Keratinocyte (primary cell): ENCODE results near the gene TMEM221. TPM values are rescaled to one million over a fixed set of nuclear protein-coding genes. Genes with fewer than 3 reads are reported as not detected.

ENCODE experiments used
- DNase-seq: peaks from one replicate; pipeline ENCODE4 v3.0.0-alpha.2; 2011; ENCODE audit warnings: low read depth, missing footprints, low spot score
- FAIRE-seq: peaks from 2 replicates; lab custom pipeline; 2011; peaks lifted over from hg19 to GRCh38; lab: Jason Lieb, UNC
- H2AFZ ChIP-seq: 2 replicates; pipeline ENCODE4 v1.6.0; 2012; ENCODE audit warnings: low read length, control low read depth, inconsistent platforms; ENCODE audit not compliant: control insufficient read depth
- H3K27ac ChIP-seq: 2 replicates; pipeline ENCODE4 v1.5.1; 2011; ENCODE audit warnings: low read length; ENCODE audit not compliant: control insufficient read depth, insufficient read depth
- H3K27me3 ChIP-seq: 3 replicates; pipeline ENCODE4 v1.6.0; 2011; ENCODE audit warnings: low read length; ENCODE audit not compliant: control insufficient read depth, insufficient read depth; ENCODE audit errors: extremely low read depth
- H3K36me3 ChIP-seq, 2 experiments: 2 replicates in 1 of 2; 3 replicates in 1 of 2; pipeline ENCODE4 v1.5.1; 2011; ENCODE audit warnings: low read length in 2 of 2, mild to moderate bottlenecking in 1 of 2; ENCODE audit not compliant: control insufficient read depth in 2 of 2, insufficient read depth in 2 of 2; ENCODE audit errors: extremely low read depth in 1 of 2
- H3K4me1 ChIP-seq: 3 replicates; pipeline ENCODE4 v1.5.1; 2011; ENCODE audit warnings: low read length; ENCODE audit not compliant: control insufficient read depth, insufficient read depth; ENCODE audit errors: extremely low read depth
- H3K4me2 ChIP-seq: 3 replicates; pipeline ENCODE4 v1.6.0; 2011; ENCODE audit warnings: low read depth, low read length; ENCODE audit not compliant: control insufficient read depth, insufficient read depth; ENCODE audit errors: extremely low read depth
- H3K4me3 ChIP-seq, 3 experiments: fragments of 200-600 bp in 1 of 3; sonication (generic) in 1 of 3; 2 replicates in 2 of 3; 3 replicates in 1 of 3; pipeline ENCODE4 v1.5.1; 2011 to 2016; ENCODE audit warnings: low read length in 3 of 3, mild to moderate bottlenecking in 3 of 3, control low read depth in 2 of 3, inconsistent platforms in 1 of 3, low read depth in 1 of 3, mixed read lengths in 1 of 3, mixed run types in 1 of 3, moderate library complexity in 1 of 3; ENCODE audit not compliant: control insufficient read depth in 2 of 3, insufficient read depth in 2 of 3; ENCODE audit errors: extremely low read depth in 1 of 3
- H3K79me2 ChIP-seq: 2 replicates; pipeline ENCODE4 v1.6.0; 2012; ENCODE audit warnings: low read length; ENCODE audit not compliant: control insufficient read depth, insufficient read depth
- H3K9ac ChIP-seq: 3 replicates; pipeline ENCODE4 v1.6.0; 2011; ENCODE audit warnings: low read length; ENCODE audit not compliant: control insufficient read depth, insufficient read depth; ENCODE audit errors: extremely low read depth
- H3K9me1 ChIP-seq: 3 replicates; pipeline ENCODE4 v1.6.0; 2011; ENCODE audit warnings: low read length; ENCODE audit not compliant: control insufficient read depth, insufficient read depth; ENCODE audit errors: extremely low read depth
- H3K9me3 ChIP-seq: 2 replicates; pipeline ENCODE4 v1.5.1; 2012; ENCODE audit warnings: low read depth, low read length; ENCODE audit not compliant: control insufficient read depth
- H4K20me1 ChIP-seq: 3 replicates; pipeline ENCODE4 v1.6.0; 2011; ENCODE audit warnings: low read length; ENCODE audit not compliant: control insufficient read depth, insufficient read depth; ENCODE audit errors: extremely low read depth
- CTCF ChIP-seq, 3 experiments: IDR thresholded peaks in 1 of 3; conservative IDR thresholded peaks in 1 of 3; optimal IDR thresholded peaks in 1 of 3; 2 replicates in 2 of 3; 3 replicates in 1 of 3; pipeline versions ENCODE3 to v1.5.1; 2011; ENCODE audit warnings: low read length in 3 of 3, mild to moderate bottlenecking in 3 of 3, moderate library complexity in 2 of 3, control low read depth in 1 of 3, inconsistent platforms in 1 of 3; ENCODE audit not compliant: insufficient read depth in 2 of 3; ENCODE audit errors: extremely low read depth in 1 of 3
- EZH2 ChIP-seq: IDR thresholded peaks from one replicate; pipeline ENCODE4 v1.6.1; 2012; ENCODE audit warnings: inconsistent platforms, mild to moderate bottlenecking, low read length, moderate library complexity
- dilution Hi-C: fragments of 300-500 bp; cut with MboI; formaldehyde crosslinking; loops from one replicate; pipeline ENCODE4 v1.7.0; 2020; ENCODE audit warnings: low sequenced_read_pairs; ENCODE audit not compliant: extremely low pct_ligation_motif_present
- polyA plus RNA-seq, 5 experiments: library from polyadenylated mRNA; depleted of rRNA in 3 of 5; stranded (reverse) in 3 of 5; stranded (forward) in 1 of 5; unstranded in 1 of 5; fragments of >200 nt; gene quantifications; 1 replicate in 1 of 5; 2 replicates in 3 of 5; 3 replicates in 1 of 5; pipeline versions ENCODE4 v1.2.1 to v1.2.3, GENCODE V29; 2011 to 2012; ENCODE audit warnings: missing spikeins in 2 of 5, low read depth in 1 of 5, low replicate concordance in 1 of 5

The TMEM221 gene
- polyA plus RNA-seq, 1 donor (not counting 4 experiments of a cell fraction or from before 2014, with no cell fraction given) = 0.04 TPM

GRCh38 chr19:17455308-17456123, 7.0 kb upstream of the TMEM221 start:
- H4K20me1 ChIP-seq = no peaks in the 10 kb centered on the region
- H3K79me2 ChIP-seq = no peaks in the 10 kb centered on the region
- H3K4me3 ChIP-seq = peak overlapping the region in 1 of 3 experiments; percentile 38
- no peak for DNase-seq
- TF ChIP-seq EZH2 (peak; percentile 52), CTCF (optimal IDR thresholded peaks at IDR 0.05 in 1 of 3, IDR thresholded peaks at IDR 0.05 in 1 of 3, conservative IDR thresholded peaks at IDR 0.05 in 1 of 3; ENCODE audit: extremely low read depth in 1 of 3, insufficient read depth in 2 of 3, low read length in 3 of 3) (no peak)
- H3K36me3 ChIP-seq = no peaks in the 10 kb centered on the region
- H3K27me3 ChIP-seq = peaks cover 18% of the 10 kb centered on the region
- dilution Hi-C loops = no loop called here
- no peaks in the 10 kb centered on the region for H3K9me3 ChIP-seq
- no peaks in the 10 kb centered on the region for H3K9me1 ChIP-seq
- peak overlapping the region; percentile 16 for H3K4me2 ChIP-seq
- H2AFZ ChIP-seq = peak overlapping the region; percentile 12
- no peak overlapping the region for H3K9ac ChIP-seq
- peaks cover 9% of the 10 kb centered on the region for H3K4me1 ChIP-seq
- H3K27ac ChIP-seq = no peak overlapping the region
- FAIRE-seq = no peak

GRCh38 chr19:17454576-17455071, 6.2 kb upstream of the TMEM221 start:
- Histone ChIP-seq H4K20me1 (no peaks in the 10 kb centered on the region), H3K79me2 (no peaks in the 10 kb centered on the region), H3K4me3 (no peak overlapping the region), H3K4me2 (no peak overlapping the region), H3K9ac (no peak overlapping the region), H3K9me3 (no peaks in the 10 kb centered on the region), H3K27me3 (peaks cover 18% of the 10 kb centered on the region), H3K9me1 (no peaks in the 10 kb centered on the region), H3K27ac (no peak overlapping the region), H3K36me3 (no peaks in the 10 kb centered on the region), H3K4me1 (peaks cover 10% of the 10 kb centered on the region), H2AFZ (no peak overlapping the region)
- dilution Hi-C loops = no loop called here
- TF ChIP-seq EZH2 (no peak), CTCF (optimal IDR thresholded peaks at IDR 0.05 in 1 of 3, IDR thresholded peaks at IDR 0.05 in 1 of 3, conservative IDR thresholded peaks at IDR 0.05 in 1 of 3; ENCODE audit: extremely low read depth in 1 of 3, insufficient read depth in 2 of 3, low read length in 3 of 3) (no peak)
- no peak for FAIRE-seq
- DNase-seq = no peak
